AG08396 (cell line): ENCODE data around the gene OSBPL2.

Source experiments
- DNase-seq: peaks from one replicate; pipeline ENCODE4 v3.0.0; 2012; ENCODE audit warnings: low spot score, mixed read lengths

OSBPL2 gene

GRCh38 chr20:62222266-62222850 is 16.0 kb upstream of the OSBPL2 start:
- no peak for DNase-seq

- no peak for DNase-seq
Observed at GRCh38 chr20:62222972-62223371, 15.3 kb upstream of the OSBPL2 start.

GRCh38 chr20:62223571-62223970 is 14.8 kb upstream of the OSBPL2 start:
- DNase-seq: no peak

GRCh38 chr20:62224113-62224855 is 14.0 kb upstream of the OSBPL2 start:
- DNase-seq: no peak

GRCh38 chr20:62225026-62225425 is 13.3 kb upstream of the OSBPL2 start:
- no peak for DNase-seq

GRCh38 chr20:62225820-62226635 is 12.3 kb upstream of the OSBPL2 start:
- DNase-seq: no peak

- DNase-seq: no peak
Observed at GRCh38 chr20:62226707-62227590, 11.4 kb upstream of the OSBPL2 start.

GRCh38 chr20:62227591-62227976 is 10.7 kb upstream of the OSBPL2 start:
- no peak for DNase-seq

- no peak for DNase-seq
Observed at GRCh38 chr20:62227977-62228958, 10.1 kb upstream of the OSBPL2 start.

GRCh38 chr20:62228982-62229545 is 9.3 kb upstream of the OSBPL2 start:
- DNase-seq: no peak

GRCh38 chr20:62229667-62230066 is 8.7 kb upstream of the OSBPL2 start:
- DNase-seq: no peak

- DNase-seq: no peak
Observed at GRCh38 chr20:62230276-62230675, 8.0 kb upstream of the OSBPL2 start.

GRCh38 chr20:62230696-62231095 is 7.6 kb upstream of the OSBPL2 start:
- no peak for DNase-seq

GRCh38 chr20:62231292-62231691 is 7.0 kb upstream of the OSBPL2 start:
- no peak for DNase-seq

GRCh38 chr20:62232194-62232593 is 6.1 kb upstream of the OSBPL2 start:
- DNase-seq: no peak

GRCh38 chr20:62232770-62233645 is 5.3 kb upstream of the OSBPL2 start:
- DNase-seq: no peak

- DNase-seq: no peak
Observed at GRCh38 chr20:62233684-62234083, 4.6 kb upstream of the OSBPL2 start.

- no peak for DNase-seq
Observed at GRCh38 chr20:62234339-62234738, 4.0 kb upstream of the OSBPL2 start.

GRCh38 chr20:62235001-62235776 is 3.1 kb upstream of the OSBPL2 start:
- DNase-seq: no peak
